CMK (cell line): Measurements from ENCODE around the gene AFAP1.
A peak's percentile ranks its signal among the peaks of the same experiment; 100 is the strongest.

Source experiments
- DNase-seq: peaks from one replicate; pipeline ENCODE4 v3.0.0-alpha.2; 2010; ENCODE audit warnings: low read depth

Gene AFAP1

GRCh38 chr4:7910952-7911578 lies 28.6 kb downstream of the AFAP1 start:
- DNase-seq: no peak

- no peak for DNase-seq
These were observed 29.3 kb downstream of the AFAP1 start for GRCh38 chr4:7910263-7910896.

GRCh38 chr4:7909463-7910262 lies 30.0 kb downstream of the AFAP1 start:
- DNase-seq: no peak

GRCh38 chr4:7908668-7909067 lies 31.0 kb downstream of the AFAP1 start:
- no peak for DNase-seq

- DNase-seq: no peak
These were observed 32.5 kb downstream of the AFAP1 start for GRCh38 chr4:7907142-7907541.

GRCh38 chr4:7906171-7906701 lies 33.4 kb downstream of the AFAP1 start:
- no peak for DNase-seq

- no peak for DNase-seq
These were observed 34.4 kb downstream of the AFAP1 start for GRCh38 chr4:7904952-7905915.

GRCh38 chr4:7903791-7904516 lies 35.7 kb downstream of the AFAP1 start:
- no peak for DNase-seq

- DNase-seq: no peak
These were observed 36.8 kb downstream of the AFAP1 start for GRCh38 chr4:7902826-7903225.

- DNase-seq: peak; percentile 3
These were observed 37.5 kb downstream of the AFAP1 start for GRCh38 chr4:7902101-7902553.

GRCh38 chr4:7901311-7901885 lies 38.3 kb downstream of the AFAP1 start:
- no peak for DNase-seq

- no peak for DNase-seq
These were observed 39.2 kb downstream of the AFAP1 start for GRCh38 chr4:7900334-7900909.

GRCh38 chr4:7899184-7899869 lies 40.3 kb downstream of the AFAP1 start:
- no peak for DNase-seq

GRCh38 chr4:7898385-7898784 lies 41.3 kb downstream of the AFAP1 start:
- no peak for DNase-seq

- DNase-seq: no peak
These were observed 41.9 kb downstream of the AFAP1 start for GRCh38 chr4:7897811-7898210.

GRCh38 chr4:7894677-7895181 lies 44.9 kb downstream of the AFAP1 start:
- DNase-seq: no peak

- DNase-seq: no peak
These were observed 45.5 kb downstream of the AFAP1 start for GRCh38 chr4:7894098-7894676.

GRCh38 chr4:7893539-7893938 lies 46.1 kb downstream of the AFAP1 start:
- no peak for DNase-seq
